Measurements from ENCODE around the gene OR7C2.

OR7C2 gene

GRCh38 chr19:14949876-14950275 lies 8.6 kb downstream of the OR7C2 start:
- Histone ChIP-seq H3K9me2 (replicated peaks; ENCODE audit: low read depth, low read length) (no peaks in the 10 kb centered on the region), H3K4me1 (ENCODE audit: insufficient read depth, low read length, poor library complexity, severe bottlenecking) (no peaks in the 10 kb centered on the region), H3F3A (ENCODE audit: low read depth) (no peaks in the 10 kb centered on the region), H3K9ac (ENCODE audit: low read depth, low read length, poor library complexity, severe bottlenecking) (no peak overlapping the region), H3K36me3 (ENCODE audit: insufficient read depth, low read length) (no peaks in the 10 kb centered on the region), H3K4me3 (ENCODE audit: low read length, poor library complexity, severe bottlenecking) (no peak overlapping the region), H3K4me2 (ENCODE audit: low read depth, low read length, poor library complexity, severe bottlenecking) (no peak overlapping the region), H3K27me3 (ENCODE audit: insufficient read depth, low read length, poor library complexity, severe bottlenecking) (no peaks in the 10 kb centered on the region), H3K9me3 (ENCODE audit: insufficient read depth, low read depth, low read length) (no peaks in the 10 kb centered on the region; the same call in 1 of the 2 replicates), H4K20me1 (ENCODE audit: insufficient read depth, low read length, poor library complexity, severe bottlenecking) (no peaks in the 10 kb centered on the region), H3K79me2 (ENCODE audit: insufficient read depth, low read length) (no peaks in the 10 kb centered on the region), H2AFZ (ENCODE audit: low read length) (no peak overlapping the region)
- TF ChIP-seq EZH2phosphoT487 (IDR thresholded peaks at IDR 0.05; ENCODE audit: borderline replicate concordance) (no peak), CTCF (conservative IDR thresholded peaks at IDR 0.05; ENCODE audit: low read length) (no peak)

GRCh38 chr19:14950421-14950820 lies 9.1 kb downstream of the OR7C2 start:
- Histone ChIP-seq H3K36me3 (ENCODE audit: insufficient read depth, low read length) (no peaks in the 10 kb centered on the region), H3K4me2 (ENCODE audit: low read depth, low read length, poor library complexity, severe bottlenecking) (no peak overlapping the region), H3K4me3 (ENCODE audit: low read length, poor library complexity, severe bottlenecking) (no peak overlapping the region), H3K27me3 (ENCODE audit: insufficient read depth, low read length, poor library complexity, severe bottlenecking) (no peaks in the 10 kb centered on the region), H3K9ac (ENCODE audit: low read depth, low read length, poor library complexity, severe bottlenecking) (no peak overlapping the region), H4K20me1 (ENCODE audit: insufficient read depth, low read length, poor library complexity, severe bottlenecking) (no peaks in the 10 kb centered on the region), H3K9me2 (replicated peaks; ENCODE audit: low read depth, low read length) (no peaks in the 10 kb centered on the region), H3K9me3 (ENCODE audit: insufficient read depth, low read depth, low read length) (no peaks in the 10 kb centered on the region; the same call in 1 of the 2 replicates), H3F3A (ENCODE audit: low read depth) (no peaks in the 10 kb centered on the region), H2AFZ (ENCODE audit: low read length) (no peak overlapping the region), H3K79me2 (ENCODE audit: insufficient read depth, low read length) (no peaks in the 10 kb centered on the region), H3K4me1 (ENCODE audit: insufficient read depth, low read length, poor library complexity, severe bottlenecking) (no peaks in the 10 kb centered on the region)
- TF ChIP-seq CTCF (conservative IDR thresholded peaks at IDR 0.05; ENCODE audit: low read length) (no peak), EZH2phosphoT487 (IDR thresholded peaks at IDR 0.05; ENCODE audit: borderline replicate concordance) (no peak)

- Histone ChIP-seq H3K9ac (ENCODE audit: low read depth, low read length, poor library complexity, severe bottlenecking) (no peak overlapping the region), H3F3A (ENCODE audit: low read depth) (no peaks in the 10 kb centered on the region), H4K20me1 (ENCODE audit: insufficient read depth, low read length, poor library complexity, severe bottlenecking) (no peaks in the 10 kb centered on the region), H3K27me3 (ENCODE audit: insufficient read depth, low read length, poor library complexity, severe bottlenecking) (no peaks in the 10 kb centered on the region), H3K9me3 (ENCODE audit: insufficient read depth, low read depth, low read length) (no peaks in the 10 kb centered on the region; the same call in 1 of the 2 replicates), H3K4me2 (ENCODE audit: low read depth, low read length, poor library complexity, severe bottlenecking) (no peak overlapping the region), H3K9me2 (replicated peaks; ENCODE audit: low read depth, low read length) (no peaks in the 10 kb centered on the region), H2AFZ (ENCODE audit: low read length) (no peak overlapping the region), H3K36me3 (ENCODE audit: insufficient read depth, low read length) (no peaks in the 10 kb centered on the region), H3K4me1 (ENCODE audit: insufficient read depth, low read length, poor library complexity, severe bottlenecking) (no peaks in the 10 kb centered on the region), H3K4me3 (ENCODE audit: low read length, poor library complexity, severe bottlenecking) (no peak overlapping the region), H3K79me2 (ENCODE audit: insufficient read depth, low read length) (no peaks in the 10 kb centered on the region)
- no peak for TF ChIP-seq EZH2phosphoT487 (IDR thresholded peaks at IDR 0.05; ENCODE audit: borderline replicate concordance)
- TF ChIP-seq CTCF (conservative IDR thresholded peaks at IDR 0.05; ENCODE audit: low read length): no peak
Observed at GRCh38 chr19:14952767-14953166, 11.5 kb downstream of the OR7C2 start.
